Endodermal cell (in vitro differentiated cells): Measurements from ENCODE around the gene SLC7A11. TPM values are rescaled to one million over a fixed set of nuclear protein-coding genes. Genes with fewer than 3 reads are reported as not detected.

Source experiments
- DNase-seq: peaks from one replicate; pipeline ENCODE4 v3.0.0-alpha.2; 2017
- H3K27ac ChIP-seq: 2 replicates; pipeline ENCODE4 v1.5.1; 2013; ENCODE audit warnings: mild to moderate bottlenecking, low read depth, low read length, moderate library complexity
- H3K27me3 ChIP-seq: 2 replicates; pipeline ENCODE4 v1.6.1; 2013; ENCODE audit warnings: mild to moderate bottlenecking, low read length, moderate library complexity; ENCODE audit not compliant: insufficient read depth, control insufficient read depth, poor library complexity, severe bottlenecking
- H3K36me3 ChIP-seq: 2 replicates; pipeline ENCODE4 v1.7.0; 2013; ENCODE audit warnings: mild to moderate bottlenecking, low read length, moderate library complexity; ENCODE audit not compliant: control insufficient read depth, insufficient read depth
- H3K4me1 ChIP-seq: one replicate; pipeline ENCODE4 v1.7.0; 2013; ENCODE audit warnings: low read length; ENCODE audit not compliant: control insufficient read depth, insufficient read depth
- H3K4me3 ChIP-seq: 2 replicates; pipeline ENCODE4 v1.5.1; 2013; ENCODE audit warnings: mild to moderate bottlenecking, low read length, moderate library complexity
- H3K9ac ChIP-seq: 2 replicates; pipeline ENCODE4 v1.6.1; 2013; ENCODE audit warnings: mild to moderate bottlenecking, low read length, moderate library complexity; ENCODE audit not compliant: poor library complexity, severe bottlenecking; ENCODE audit errors: extremely low read depth
- H3K9me3 ChIP-seq: 2 replicates; pipeline ENCODE4 v1.6.1; 2013; ENCODE audit warnings: mild to moderate bottlenecking, low read length, moderate library complexity; ENCODE audit not compliant: control insufficient read depth
- H3K27ac Mint-ChIP-seq: 2 replicates; pipeline ENCODE4 v1.8.0; 2020; ENCODE audit warnings: mixed read lengths
- H3K27me3 Mint-ChIP-seq: 2 replicates; pipeline ENCODE4 v1.8.0; 2021; ENCODE audit warnings: mild to moderate bottlenecking, mixed read lengths; ENCODE audit not compliant: insufficient read depth
- H3K36me3 Mint-ChIP-seq: 2 replicates; pipeline ENCODE4 v1.8.0; 2020; ENCODE audit warnings: low read depth, mixed read lengths
- H3K4me1 Mint-ChIP-seq: 2 replicates; pipeline ENCODE4 v1.8.0; 2020; ENCODE audit warnings: mixed read lengths
- H3K4me3 Mint-ChIP-seq: 2 replicates; pipeline ENCODE4 v1.8.0; 2020; ENCODE audit warnings: mild to moderate bottlenecking, moderate library complexity, mixed read lengths
- H3K9me3 Mint-ChIP-seq: 2 replicates; pipeline ENCODE4 v1.8.0; 2020; ENCODE audit warnings: mild to moderate bottlenecking, mixed read lengths
- WGBS, 2 experiments: methylation state at CpG; one replicate each; pipeline versions ENCODE4 v1.1.5 to v1.1.7; 2013; ENCODE audit warnings: missing lambda C conversion rate in 2 of 2, mixed read lengths in 1 of 2; ENCODE audit not compliant: insufficient coverage in 1 of 2, insufficient read length in 1 of 2; 5-methylcytosine and 5-hydroxymethylcytosine counted together
- total RNA-seq, 2 donors: library from RNA; stranded (reverse); fragmentation: NEBNext Ultra II Directional in 1 of 2; extraction: Animal tissue kit (Norgen Biotek cat#: 25700) in 1 of 2; gene quantifications; 2 replicates in 1 of 2; 3 replicates in 1 of 2; pipeline ENCODE4 v1.2.1, GENCODE V29; 2021
- TF ChIP-seq, protein P1 (sequence below): fragments of 200-600 bp; sonication (generic); conservative IDR thresholded peaks from 2 replicates; pipeline ENCODE4 v1.5.0; 2021; ENCODE audit warnings: antibody characterized with exemption, mild to moderate bottlenecking

The SLC7A11 gene
- total RNA-seq, 2 donors from 2014 or later: 4.6 to 5.4 TPM

DNA sequence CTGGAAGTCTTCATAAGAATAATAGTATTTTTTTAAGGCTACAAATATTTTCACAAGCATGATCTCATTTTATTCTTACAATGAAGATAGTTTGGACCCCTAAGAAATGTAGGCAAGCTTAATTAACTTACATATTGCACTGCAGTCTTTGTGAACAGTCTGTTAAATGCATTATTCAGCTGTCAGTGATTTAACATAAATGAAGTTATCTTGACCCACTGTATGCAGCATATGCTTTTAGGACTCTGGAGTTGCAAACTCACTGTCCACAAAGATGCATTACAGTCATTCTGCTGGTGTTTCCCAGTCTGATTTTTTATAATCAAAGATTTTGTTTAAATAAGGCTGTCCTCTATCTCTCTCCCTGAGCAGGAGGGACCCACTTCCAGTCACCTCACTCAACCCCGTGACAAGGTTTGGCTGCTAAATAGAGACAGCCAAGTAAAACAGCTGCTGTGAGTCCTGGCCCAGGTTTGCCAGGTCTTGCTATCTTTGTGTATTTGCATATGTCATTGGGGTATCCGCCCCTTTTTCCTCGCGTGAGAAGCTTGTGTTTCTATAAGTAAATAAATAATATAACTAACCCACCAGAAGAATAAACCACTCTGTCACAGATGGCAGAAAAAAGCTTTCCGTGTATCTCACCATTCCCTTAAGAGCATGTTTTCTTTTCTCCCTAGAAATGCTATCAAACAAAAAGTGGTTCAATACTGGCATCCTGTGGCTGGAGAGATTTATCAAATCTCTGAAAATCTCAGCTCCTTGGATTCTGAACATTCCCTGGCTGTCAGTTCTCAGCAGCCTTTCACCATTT is 67.0 kb downstream of the SLC7A11 start:
- no peak overlapping the region for H3K4me3 ChIP-seq
- no peak overlapping the region for H3K27ac Mint-ChIP-seq

DNA sequence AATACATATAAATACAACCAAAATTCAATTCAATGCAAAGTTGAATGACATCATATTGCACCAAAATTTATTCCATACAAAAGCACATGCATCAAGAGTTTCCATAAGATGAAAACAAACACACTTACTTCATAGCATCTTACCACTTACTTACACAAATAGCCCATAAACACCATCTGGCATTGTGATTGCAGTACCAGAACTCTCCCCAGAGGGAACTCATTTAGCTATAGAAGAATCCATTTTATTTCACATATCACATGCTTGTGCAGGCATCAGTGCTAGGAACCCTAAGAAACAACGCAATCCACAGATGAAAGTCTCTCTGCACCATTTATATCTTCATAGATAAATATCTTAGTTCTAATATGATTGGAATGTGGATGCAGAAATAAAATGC is 77.9 kb downstream of the SLC7A11 start:
- TF ChIP-seq, protein P1, sequence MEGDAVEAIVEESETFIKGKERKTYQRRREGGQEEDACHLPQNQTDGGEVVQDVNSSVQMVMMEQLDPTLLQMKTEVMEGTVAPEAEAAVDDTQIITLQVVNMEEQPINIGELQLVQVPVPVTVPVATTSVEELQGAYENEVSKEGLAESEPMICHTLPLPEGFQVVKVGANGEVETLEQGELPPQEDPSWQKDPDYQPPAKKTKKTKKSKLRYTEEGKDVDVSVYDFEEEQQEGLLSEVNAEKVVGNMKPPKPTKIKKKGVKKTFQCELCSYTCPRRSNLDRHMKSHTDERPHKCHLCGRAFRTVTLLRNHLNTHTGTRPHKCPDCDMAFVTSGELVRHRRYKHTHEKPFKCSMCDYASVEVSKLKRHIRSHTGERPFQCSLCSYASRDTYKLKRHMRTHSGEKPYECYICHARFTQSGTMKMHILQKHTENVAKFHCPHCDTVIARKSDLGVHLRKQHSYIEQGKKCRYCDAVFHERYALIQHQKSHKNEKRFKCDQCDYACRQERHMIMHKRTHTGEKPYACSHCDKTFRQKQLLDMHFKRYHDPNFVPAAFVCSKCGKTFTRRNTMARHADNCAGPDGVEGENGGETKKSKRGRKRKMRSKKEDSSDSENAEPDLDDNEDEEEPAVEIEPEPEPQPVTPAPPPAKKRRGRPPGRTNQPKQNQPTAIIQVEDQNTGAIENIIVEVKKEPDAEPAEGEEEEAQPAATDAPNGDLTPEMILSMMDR: peak; percentile 26
- H3K36me3 ChIP-seq: no peaks in the 10 kb centered on the region
- H3K4me3 ChIP-seq: no peak overlapping the region
- H3K9ac ChIP-seq: no peak overlapping the region
- Mint-ChIP-seq H3K27ac (no peak overlapping the region), H3K36me3 (no peaks in the 10 kb centered on the region), H3K4me3 (no peak overlapping the region), H3K4me1 (peaks cover 8% of the 10 kb centered on the region), H3K27me3 (no peaks in the 10 kb centered on the region), H3K9me3 (no peaks in the 10 kb centered on the region)
- no peaks in the 10 kb centered on the region for H3K27me3 ChIP-seq
- H3K9me3 ChIP-seq: no peaks in the 10 kb centered on the region
- no peak overlapping the region for H3K27ac ChIP-seq
- DNase-seq: no peak
- H3K4me1 ChIP-seq: no peaks in the 10 kb centered on the region
- 67% methylated on average over 1 of the region's 1 CpG; no CpG with 5 or more reads in 1 of the 2 experiments for WGBS, 2 experiments

More for the DNA sequence above, 67.0 kb downstream of the SLC7A11 start:
- TF ChIP-seq, protein P1: peak; percentile 15
- H3K9me3 Mint-ChIP-seq: no peaks in the 10 kb centered on the region
- H3K36me3 Mint-ChIP-seq: peaks cover 7% of the 10 kb centered on the region
- H3K36me3 ChIP-seq: no peaks in the 10 kb centered on the region
- H3K27me3 ChIP-seq: no peaks in the 10 kb centered on the region
- no peak overlapping the region for H3K9ac ChIP-seq
- 80 to 95% methylated on average over 1 to 3 of the region's 5 CpGs for WGBS, 2 experiments
- H3K27me3 Mint-ChIP-seq: no peaks in the 10 kb centered on the region
- H3K9me3 ChIP-seq: no peaks in the 10 kb centered on the region
- no peak overlapping the region for H3K4me3 Mint-ChIP-seq
- H3K4me1 ChIP-seq: no peaks in the 10 kb centered on the region
- no peak for DNase-seq
- peaks cover 4% of the 10 kb centered on the region for H3K4me1 Mint-ChIP-seq
- H3K27ac ChIP-seq: no peak overlapping the region

DNA sequence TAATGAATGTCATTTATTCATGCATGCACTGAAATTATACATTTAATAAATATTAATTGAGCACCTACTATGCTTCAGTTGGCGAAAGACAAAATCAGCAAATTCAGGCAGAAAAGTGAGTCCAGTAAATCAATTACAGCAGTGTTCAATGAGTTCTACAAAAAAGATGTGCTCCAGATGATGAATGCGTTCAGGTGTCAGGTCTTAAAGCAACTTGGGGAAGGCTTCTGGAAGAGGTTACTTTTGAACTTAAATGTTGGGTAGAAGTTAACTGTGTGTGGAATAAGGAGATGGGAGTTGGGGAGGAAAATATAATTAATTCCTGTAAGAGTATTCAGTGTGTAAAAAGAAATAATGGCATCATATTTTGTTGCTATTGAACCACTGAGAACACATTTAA is 79.0 kb downstream of the SLC7A11 start:
- H3K27me3 ChIP-seq: no peaks in the 10 kb centered on the region
- WGBS, 2 experiments: 90 to 93% methylated on average over 2 of the region's 2 CpGs
- no peaks in the 10 kb centered on the region for H3K27me3 Mint-ChIP-seq
- no peaks in the 10 kb centered on the region for H3K4me1 ChIP-seq
- no peak overlapping the region for H3K4me3 ChIP-seq
- peaks cover 8% of the 10 kb centered on the region for H3K4me1 Mint-ChIP-seq
- H3K9ac ChIP-seq: no peak overlapping the region
- no peaks in the 10 kb centered on the region for H3K9me3 Mint-ChIP-seq
- no peaks in the 10 kb centered on the region for H3K9me3 ChIP-seq
- TF ChIP-seq, protein P1: no peak
- H3K4me3 Mint-ChIP-seq: no peak overlapping the region
- no peak overlapping the region for H3K27ac ChIP-seq
- H3K36me3 Mint-ChIP-seq: no peaks in the 10 kb centered on the region
- no peak for DNase-seq
- H3K36me3 ChIP-seq: no peaks in the 10 kb centered on the region
- no peak overlapping the region for H3K27ac Mint-ChIP-seq
